LHCN-M2 (cell line): Measurements from ENCODE around the gene PLIN5. TPM values are rescaled to one million over a fixed set of nuclear protein-coding genes. Genes with fewer than 3 reads are reported as not detected.

Experiments
- DNase-seq: peaks from one replicate; pipeline ENCODE4 v3.0.0-alpha.2; 2012; ENCODE audit warnings: low read depth
- polyA plus RNA-seq: library from polyadenylated mRNA; unstranded; fragments of >200 nt; gene quantifications from one replicate; pipeline ENCODE4 v1.2.1, GENCODE V29; 2012; ENCODE audit warnings: missing spikeins
- total RNA-seq: library from RNA; depleted of rRNA; stranded (reverse); fragments of >200 nt; gene quantifications from 2 replicates; pipeline ENCODE4 v1.2.3, GENCODE V29; 2014; rRNA removed

The PLIN5 gene, protein sequence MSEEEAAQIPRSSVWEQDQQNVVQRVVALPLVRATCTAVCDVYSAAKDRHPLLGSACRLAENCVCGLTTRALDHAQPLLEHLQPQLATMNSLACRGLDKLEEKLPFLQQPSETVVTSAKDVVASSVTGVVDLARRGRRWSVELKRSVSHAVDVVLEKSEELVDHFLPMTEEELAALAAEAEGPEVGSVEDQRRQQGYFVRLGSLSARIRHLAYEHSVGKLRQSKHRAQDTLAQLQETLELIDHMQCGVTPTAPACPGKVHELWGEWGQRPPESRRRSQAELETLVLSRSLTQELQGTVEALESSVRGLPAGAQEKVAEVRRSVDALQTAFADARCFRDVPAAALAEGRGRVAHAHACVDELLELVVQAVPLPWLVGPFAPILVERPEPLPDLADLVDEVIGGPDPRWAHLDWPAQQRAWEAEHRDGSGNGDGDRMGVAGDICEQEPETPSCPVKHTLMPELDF
- total RNA-seq, result 0.06 TPM in 1 of 2 replicates, not detected in the other
- not detected for polyA plus RNA-seq

DNA sequence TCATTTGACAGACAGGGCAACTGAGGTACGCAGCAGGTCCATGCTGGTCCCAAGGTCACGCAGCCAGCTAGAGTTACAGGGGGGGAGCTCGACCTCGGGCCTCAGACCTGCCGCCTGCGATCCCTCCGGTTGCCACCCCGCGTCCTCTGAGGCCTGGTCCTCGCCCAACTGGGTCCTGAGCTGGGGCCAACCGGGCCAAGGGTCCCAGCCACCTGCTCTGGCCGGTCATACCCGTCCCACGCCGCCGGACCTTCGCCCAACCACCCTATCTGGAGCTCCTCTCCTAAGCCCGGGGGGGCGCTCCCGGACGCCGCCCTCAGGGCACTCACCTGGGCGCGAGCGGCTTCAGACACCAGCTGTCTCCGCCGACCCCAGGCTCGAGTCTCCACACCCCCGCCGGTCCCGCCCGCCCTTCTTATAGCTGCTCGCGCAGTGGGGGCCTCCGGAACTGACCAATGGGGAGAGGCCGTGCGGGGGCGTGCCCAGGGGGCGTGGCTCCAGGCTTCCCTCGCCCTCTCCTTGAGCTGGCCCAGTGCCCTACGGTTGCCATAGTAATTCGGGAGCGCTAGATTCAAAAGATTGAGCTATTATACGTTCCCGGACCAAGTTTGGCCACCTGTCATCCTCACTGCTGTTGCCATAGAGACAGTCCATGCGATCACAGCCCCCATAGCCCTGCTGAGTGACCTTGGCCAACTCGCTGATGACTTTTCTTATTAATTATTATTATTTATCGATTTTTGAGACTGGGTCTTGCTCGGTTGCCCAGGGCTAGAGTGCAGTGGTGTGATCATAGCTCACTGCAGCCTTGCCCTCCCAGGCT lies at the start of gene PLIN5:
TSS of gene PLIN5 (minus strand) at position 389 of the 823 bp plus-strand sequence. CDS start 1,150 bp downstream, outside the sequence.
- peak; percentile 73 for DNase-seq

DNA sequence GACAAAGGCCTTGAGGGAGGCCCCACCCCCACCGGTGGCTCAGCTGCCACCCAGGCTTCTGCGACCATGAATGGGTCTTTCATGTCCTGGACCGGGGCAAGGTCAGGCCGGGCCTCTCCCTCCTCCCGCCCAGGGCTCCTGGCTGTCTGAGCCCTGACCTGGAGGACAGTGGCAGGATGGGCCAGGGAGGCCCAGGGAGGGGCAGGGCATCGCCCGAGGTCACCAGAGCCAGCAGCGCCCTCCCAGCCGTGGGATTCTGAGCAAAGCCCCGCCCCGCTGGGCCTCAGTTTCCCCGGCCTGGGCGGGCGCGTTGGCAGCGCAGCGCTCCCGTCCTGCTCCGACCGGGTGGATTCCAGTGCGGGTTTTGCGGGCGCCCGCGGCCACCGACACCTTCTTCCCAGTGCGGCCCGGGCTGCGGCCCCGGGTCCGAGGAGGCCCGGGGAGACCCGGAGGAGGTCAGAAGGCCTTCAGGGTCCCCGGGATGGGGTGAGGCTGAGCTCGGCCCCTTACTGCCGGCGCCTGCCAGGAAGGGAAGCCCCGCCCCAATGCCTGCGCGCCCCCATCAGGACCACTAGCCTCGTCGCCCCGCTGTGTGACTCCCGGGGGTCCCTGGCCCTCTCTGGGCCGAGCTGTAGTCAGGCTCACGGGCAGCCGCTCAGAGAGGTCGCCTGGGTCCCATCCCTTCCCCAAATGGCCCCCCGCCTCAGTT lies 49.1 kb upstream of the PLIN5 start:
- no peak for DNase-seq

DNA sequence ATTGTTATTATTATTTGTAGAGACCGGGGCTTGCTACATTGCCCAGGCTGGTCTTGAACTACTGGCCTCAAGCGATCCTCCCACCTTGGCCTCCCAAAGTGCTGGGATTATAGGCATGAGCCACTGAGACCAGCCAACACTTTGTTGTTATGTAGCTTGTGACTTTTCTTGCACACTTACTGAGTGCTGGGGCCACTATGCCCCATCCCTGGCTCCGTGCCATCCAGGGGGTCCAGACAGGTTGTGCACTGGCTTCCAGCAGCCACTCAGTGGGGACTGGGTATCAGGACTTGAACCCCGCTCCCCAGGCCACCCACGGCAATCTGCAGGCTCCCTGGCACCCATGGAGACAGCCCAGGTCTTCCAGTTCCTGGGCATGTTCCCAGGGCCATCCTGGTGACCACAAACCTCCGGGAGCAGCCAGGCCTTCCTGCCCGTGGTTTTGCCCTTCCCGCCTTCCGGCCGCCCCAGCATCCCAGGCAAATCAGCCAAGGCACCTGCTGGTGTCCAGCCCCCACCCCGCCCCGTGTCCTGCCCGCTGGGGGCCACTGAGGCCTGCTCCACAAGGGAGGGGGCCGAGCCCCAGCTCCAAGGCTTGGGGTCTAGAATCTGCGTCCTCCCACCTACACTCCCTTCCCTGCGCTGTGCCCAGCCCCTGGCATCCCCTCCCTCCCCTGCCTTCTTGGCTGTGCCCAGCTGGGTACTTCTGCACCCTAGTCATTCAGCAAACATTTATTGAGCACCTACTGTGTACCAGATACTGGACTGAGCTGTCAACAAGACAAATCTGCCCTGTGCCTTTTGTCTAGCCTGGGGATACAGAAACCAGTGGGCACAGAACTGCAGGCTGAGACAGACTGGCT lies 48.2 kb upstream of the PLIN5 start:
- DNase-seq, result peak; percentile 72

DNA sequence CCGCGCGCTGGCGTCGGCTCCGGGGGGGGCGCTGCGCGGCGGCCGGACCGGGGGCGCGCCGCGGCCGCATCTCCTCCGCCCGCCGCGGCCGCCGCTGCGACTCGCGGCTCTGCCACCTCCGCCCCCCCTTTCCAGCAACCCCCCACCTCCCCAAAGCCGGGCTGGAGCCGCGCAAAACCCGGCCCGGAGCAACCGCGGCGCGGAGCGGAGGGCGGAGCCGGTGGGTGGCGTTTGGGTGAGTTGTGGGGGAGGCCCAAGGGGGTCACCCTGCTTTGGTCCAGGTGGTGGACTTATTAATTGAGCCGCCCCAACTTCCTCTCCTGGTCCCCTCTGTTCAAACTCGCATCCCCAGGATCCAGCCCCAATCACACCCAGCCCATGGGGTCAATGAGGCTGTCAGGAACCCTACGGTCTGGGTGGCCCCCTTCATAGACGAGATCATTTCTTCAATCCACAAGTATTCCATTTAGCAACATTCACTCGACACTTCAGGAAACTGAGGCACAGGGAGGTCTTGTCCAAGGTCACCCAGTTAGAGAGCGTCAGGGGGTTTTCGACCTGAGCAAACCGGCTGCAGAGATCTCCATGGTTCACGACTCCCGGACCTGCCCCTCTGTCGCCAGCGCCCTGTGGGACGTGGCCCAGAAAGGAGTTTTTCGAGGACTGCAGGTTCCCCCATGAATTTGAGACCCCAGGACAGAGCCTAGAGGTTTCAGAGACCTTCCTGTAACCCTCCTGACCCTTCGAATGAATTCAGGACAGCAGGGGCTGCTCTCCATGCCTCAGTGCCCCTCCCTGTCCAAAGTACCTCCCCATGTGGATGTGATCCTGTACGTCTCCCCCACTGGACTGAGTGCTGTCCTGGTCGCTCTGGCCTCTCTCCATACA lies 46.9 kb upstream of the PLIN5 start:
- DNase-seq, result no peak

DNA sequence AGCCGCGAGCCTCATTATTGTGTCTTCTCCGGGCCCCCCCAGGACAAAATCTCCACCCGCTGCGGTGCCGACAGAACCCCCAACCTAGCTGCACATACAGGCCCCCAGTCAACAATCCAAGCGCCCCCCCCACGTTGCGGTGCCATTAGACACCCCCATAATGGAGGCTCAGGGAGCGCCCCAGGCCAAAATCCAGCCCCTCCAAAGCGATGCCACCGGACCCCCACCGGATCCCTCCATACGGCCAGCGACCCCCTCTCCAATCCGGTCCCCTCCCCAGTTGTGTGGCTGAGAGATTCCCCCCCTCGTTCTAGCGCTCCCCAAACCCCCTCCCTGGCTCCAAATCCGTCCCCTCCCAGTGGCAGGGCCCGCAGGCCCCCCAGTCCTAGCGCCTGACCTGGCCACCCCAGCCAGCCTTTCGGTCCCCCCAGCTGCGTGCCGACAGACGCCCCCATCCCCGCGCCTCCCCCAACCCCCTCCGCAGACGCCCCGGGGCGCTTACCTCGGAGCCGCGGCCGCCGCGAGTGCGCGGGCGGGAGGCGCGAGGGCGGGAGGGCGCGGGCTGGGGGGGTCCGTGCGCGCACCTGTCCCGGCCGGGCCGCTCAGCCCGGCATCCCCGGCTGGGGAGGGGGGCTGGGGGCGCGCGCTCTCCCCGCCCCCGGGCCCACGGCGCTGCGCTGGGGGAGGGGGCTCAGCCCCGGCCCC lies 46.1 kb upstream of the PLIN5 start:
- DNase-seq, result no peak

DNA sequence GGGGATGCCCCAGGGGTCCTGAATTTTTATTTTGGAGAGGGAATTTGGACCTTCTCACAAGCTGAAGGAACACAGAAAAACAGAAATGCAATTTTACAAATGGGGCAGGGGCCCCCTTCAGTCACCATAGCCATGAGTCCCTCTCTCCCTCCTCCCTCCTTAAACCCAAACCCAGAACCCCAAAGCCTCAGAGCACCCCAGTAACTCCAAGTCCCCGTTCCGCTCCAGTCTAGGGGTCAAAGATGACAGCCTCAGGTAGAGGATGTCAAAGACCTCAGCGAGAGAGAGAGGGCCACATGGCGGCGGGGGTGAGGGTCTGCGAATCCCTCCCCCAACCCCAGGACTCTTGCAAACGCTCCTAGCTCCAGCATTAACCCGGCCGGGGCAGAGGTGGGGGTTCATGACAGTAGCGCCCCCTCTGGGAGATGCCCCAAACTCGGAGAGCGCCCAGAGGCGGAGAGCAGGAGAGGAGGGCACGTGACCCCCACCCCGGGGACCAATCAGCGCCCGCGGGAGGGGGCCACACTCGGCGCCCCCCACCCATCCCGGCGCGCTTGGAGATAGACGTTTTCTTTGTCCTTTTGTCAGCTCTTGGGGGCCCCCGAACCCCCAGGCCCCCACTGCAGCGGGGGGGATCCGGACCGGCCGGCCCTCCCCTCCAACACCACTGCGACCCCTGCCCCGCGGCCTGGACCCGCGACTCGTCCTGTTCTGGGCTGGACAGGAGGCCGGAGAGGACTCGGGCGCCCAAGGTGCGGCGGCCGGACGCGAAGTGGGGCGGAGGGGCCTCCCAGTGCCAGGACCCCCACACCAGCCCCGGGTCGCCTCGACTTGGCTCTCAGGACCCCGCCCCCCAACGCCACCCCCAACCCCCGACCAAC lies 45.2 kb upstream of the PLIN5 start:
- DNase-seq, result no peak

DNA sequence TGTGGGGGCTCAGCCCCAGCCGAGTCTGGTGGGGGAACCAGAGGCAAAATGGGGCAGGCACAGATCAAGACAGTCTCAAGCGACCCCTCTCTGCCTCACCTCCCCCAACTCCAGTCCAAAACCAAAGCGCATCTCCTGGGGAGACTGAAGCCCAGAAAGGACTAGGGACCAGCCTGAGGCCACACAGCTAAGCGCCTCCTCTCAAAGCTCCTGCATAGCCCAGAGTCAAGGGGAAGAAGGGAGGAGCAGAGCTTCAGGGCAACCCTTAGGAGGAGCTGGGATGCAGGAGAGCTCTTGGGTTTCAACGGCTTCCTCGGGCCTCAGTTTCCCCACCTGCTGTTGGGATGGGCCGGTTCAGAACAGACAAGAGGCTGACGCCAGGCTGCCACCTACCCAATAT lies 44.4 kb upstream of the PLIN5 start:
- DNase-seq, result no peak

DNA sequence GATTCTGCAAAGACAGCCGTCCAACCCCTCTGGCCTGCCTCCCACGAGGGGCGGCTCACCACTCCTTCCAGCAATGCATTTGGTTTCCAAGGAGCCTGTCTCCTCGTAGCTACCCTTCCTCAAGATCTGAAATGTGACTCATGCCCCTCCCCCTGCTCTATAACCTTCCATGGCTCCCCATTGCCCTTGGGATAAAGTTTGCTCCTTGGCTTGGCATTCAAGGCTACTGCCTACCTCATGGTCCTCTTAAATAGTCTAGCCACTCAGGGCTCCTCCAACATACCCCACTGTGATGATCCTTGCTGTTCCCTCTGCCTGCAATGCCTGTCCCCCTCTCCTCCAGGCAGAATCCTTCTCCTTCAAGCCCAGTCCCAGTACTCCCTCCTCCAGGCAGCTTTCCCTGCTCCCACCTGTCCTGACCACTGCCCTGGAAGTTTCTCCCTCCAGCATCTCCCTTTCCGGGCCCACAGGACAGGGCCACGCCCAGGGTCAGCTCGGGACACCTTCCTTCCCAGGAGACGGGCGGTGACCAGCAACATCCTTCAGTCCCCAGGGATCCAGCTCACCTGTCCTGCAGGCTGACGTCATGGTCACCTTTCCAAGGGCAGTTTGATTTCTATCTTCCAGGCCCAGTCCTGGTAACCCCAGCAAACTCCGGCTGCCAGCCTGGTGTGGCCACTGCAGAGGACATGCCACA lies 43.7 kb upstream of the PLIN5 start:
- no peak for DNase-seq

DNA sequence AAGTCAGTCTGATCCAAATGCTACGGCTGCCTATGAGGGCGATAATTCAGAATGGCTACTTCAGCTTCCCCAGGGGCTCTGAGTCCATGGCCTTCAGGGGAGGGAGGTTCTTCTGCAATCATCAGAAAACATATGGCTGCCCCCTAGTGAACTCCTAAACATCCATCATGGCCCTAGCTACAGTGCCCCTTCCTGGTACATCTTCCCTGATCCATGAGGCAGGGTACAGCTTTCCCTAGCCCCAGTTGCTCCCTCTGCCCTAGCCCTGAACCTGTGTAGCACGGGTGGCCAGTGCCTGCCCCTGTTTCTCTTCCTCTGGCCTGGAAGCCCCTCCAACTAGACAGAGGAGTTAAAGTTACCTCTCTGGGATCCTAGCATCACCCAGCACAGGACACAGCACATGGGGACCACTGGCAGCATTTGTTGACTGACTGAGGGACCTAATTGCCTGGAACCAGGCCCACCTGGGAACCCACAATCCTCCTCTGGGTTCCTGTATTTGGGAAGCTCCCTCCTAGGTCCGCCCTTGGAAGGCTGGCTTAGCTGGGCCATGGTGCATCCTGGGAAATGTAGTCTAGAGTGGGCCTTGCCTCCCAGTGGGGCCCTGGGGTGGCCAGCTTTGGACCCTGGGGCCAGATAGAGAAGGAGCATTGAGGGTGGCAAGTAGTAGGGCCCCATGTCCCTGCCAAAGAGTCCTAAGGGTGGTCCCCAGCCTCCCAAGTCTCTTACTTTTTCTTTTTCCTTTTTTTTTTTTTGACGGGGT lies 42.2 kb upstream of the PLIN5 start:
- peak; percentile 39 for DNase-seq

DNA sequence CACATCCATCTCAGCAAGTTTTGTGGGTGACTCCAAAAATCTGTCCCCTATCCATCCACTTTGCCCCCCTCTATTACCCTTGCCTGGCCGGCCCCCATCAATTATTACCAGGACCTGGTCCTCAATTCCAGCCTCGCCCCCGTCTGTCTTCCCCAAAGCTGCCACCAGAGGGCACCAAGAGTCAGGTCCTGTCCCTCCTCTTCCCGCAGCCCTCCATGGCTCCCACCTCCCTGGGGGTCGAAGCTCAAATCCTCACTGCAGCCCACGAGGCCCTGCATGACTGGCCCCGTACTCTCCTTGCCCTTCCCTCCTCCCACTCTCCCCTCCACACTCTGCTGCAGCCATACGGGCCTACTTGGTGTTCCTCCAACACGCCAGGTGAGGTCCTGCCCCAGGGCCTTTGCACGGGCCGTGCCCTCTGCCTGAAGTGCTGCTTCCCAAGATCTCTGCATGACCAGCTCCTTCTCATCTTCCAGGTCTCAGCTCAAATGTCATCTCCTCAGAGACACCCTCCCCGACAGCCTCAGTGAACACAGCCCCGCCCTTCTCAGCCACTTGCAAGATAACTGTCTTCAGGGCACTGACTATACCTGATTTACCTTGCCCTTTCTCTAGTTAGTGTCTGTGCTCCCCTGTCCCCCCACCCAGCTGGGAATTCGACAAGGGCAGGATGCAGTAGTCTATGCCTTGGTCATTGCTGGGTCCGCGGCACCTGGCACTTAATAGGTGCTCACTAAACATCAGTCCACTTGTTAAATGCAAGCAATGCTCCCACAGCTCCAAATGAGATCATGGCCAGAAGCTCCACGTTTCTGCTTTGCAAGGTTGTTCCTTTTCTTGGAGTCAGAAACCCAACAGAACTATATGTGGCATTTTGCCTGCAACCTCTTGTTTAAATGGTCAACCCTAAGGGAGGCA lies 41.3 kb upstream of the PLIN5 start:
- DNase-seq, result peak; percentile 65

DNA sequence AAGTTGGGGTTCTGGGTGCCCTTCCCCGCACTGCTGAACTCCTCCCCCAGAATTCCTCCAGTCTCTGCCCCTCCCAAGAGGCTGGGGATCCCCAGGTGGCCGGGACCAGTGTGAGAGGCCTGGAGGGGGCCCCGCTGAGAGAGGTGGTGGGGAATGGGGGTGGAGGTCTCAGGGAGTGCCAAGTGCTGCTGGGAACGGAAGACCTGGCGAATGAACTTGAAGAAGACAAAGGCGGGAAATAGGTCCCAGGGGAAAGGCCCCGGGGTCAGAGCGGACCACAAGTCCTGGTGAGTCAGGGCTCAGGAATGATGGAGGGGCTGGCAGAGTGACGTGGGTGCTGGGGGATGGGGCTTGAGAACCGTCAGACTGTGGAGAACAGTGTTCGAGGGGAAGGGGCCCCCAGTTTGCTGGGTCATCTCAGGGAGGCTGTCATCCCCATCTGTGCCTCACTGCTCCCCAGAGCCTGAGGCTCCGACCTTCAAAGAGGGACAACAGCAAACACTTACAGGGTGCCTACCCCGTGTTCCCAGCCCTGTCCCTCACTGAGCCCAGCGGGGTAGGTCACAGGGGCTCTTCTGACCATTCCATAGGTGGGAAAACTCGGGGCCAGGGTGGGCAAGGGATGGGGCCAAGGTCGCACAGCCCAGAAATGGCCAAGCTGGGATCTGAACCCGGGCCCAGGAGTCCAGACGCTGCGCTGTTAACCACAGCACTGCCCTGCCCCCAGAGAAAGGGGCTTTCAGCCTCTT lies 40.4 kb upstream of the PLIN5 start:
- DNase-seq, result peak; percentile 97

DNA sequence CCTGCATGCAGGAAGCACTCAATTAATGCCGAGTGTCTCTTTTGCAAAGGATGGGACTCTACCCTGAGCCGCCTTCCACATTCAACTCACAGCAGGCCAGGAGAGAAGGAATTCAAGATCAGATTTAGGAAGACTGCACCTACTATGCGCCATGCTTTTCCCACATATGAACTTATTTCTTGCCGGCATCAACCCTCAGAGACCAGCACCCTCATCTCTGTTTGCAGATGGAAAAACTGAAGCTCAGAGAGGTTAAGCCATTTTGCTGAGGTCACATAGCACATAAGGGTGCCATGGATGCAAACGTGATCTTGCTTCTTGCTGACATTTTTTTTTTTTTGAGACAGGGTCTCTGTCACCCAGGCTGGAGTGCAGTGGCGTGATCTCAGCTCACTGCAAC lies 38.7 kb upstream of the PLIN5 start:
- no peak for DNase-seq

DNA sequence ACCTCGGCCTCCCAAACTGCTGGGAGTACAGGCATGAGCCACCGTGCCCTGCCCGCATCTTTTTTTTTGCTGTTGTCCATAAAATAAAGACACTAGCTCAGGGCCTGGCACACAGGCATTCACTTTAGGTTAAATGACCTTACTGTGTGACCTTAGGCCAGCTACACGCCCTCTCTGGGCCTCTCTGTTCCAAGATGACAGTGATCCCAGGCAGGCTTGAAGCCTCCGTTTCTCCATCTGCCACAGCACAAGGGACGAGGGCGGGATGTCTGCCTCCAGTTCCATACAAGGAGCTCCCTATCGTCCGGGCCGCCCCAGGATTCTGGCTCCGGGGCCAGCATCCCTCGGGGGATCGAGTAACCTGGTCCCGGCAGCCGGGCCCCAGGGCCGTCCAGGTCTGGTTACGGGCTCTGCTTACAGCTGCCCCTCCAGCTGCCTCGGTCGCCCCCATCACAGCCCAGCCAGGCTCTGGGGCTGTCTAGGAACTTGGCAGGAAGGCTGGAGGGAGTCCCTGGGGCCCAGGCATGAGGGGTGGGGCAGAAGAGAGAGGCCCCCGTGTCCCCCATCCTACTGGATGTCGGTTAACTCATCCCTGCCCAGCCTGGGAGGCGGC lies 36.4 kb upstream of the PLIN5 start:
- DNase-seq, result no peak

DNA sequence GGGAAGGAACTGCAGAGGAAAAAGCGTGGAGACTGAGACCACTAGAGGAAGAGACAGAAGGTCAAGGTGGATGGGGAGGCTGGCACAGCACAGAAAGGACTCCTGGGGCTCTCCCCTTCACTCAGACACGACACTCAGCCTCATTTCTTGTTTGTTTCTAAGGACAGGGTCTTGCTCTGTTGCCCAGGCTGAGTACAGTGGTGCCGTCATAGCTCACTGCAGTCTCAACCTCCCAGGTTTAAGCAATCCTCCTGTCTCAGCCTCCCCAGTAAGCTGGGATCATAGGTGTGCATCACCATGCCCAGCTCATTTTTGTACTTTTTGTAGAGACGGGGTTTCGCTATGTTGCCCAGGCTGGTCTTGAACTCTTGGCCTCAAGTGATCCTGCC lies 35.9 kb upstream of the PLIN5 start:
- DNase-seq, result no peak

DNA sequence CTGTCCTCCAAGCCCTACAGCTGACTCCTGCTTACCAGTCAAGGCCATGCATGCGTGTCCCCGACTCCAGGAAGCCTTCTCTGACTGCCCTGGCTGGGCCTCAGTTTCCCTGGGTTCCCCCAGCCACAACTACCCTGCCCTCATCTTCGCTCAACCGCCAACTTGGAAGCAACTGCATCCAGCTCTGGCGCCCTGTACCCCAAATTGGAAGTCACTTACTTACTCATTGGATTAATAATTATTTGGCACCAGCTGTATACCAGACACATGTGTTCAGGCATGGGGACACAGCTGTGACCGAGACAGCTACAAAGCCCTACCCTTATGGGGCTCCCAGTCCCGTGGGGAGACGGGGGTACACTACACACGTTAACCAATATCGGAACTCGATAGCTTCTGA lies 35.4 kb upstream of the PLIN5 start:
- no peak for DNase-seq
